Hematopoietic multipotent progenitor cell (in vitro differentiated cells): ENCODE measurements around the gene PPFIA2. TPM values are rescaled to one million over a fixed set of nuclear protein-coding genes. Genes with fewer than 3 reads are reported as not detected.
A peak's percentile ranks its signal among the peaks of the same experiment; 100 is the strongest.

Experiments used
- DNase-seq, 3 donors: peaks; one replicate each; pipeline ENCODE4 v3.0.0-alpha.2; 2011 to 2015; ENCODE audit warnings: low read depth in 2 of 3, low spot score in 2 of 3
- total RNA-seq: library from RNA; depleted of rRNA; stranded (reverse); fragments of >200 nt; gene quantifications from one replicate; pipeline ENCODE4 v1.2.3, GENCODE V29; 2012

The PPFIA2 gene
- total RNA-seq, 1 donor, result not detected

- DNase-seq, result no peak
These were observed 464.6 kb downstream of the PPFIA2 start for GRCh38 chr12:81294325-81295190.

- DNase-seq, result no peak
These were observed 470.5 kb downstream of the PPFIA2 start for GRCh38 chr12:81288651-81289050.

- no peak for DNase-seq
These were observed 475.0 kb downstream of the PPFIA2 start for GRCh38 chr12:81284137-81284536.

GRCh38 chr12:81274637-81275529, 484.3 kb downstream of the PPFIA2 start:
- DNase-seq, result no peak

GRCh38 chr12:81270385-81270784, 488.8 kb downstream of the PPFIA2 start:
- no peak for DNase-seq

GRCh38 chr12:81263072-81263471, 496.1 kb downstream of the PPFIA2 start:
- DNase-seq, result no peak

GRCh38 chr12:81261508-81262207, 497.5 kb downstream of the PPFIA2 start:
- DNase-seq, result no peak

- DNase-seq, result no peak
These were observed 499.8 kb downstream of the PPFIA2 start for GRCh38 chr12:81259360-81259759.

GRCh38 chr12:81257947-81258551, 501.1 kb downstream of the PPFIA2 start:
- DNase-seq, result peak in 2 of 3 donors; percentile 15 to 36

- no peak for DNase-seq
These were observed 503.2 kb downstream of the PPFIA2 start for GRCh38 chr12:81255947-81256346.

GRCh38 chr12:81255456-81255855, 503.7 kb downstream of the PPFIA2 start:
- no peak for DNase-seq

- no peak for DNase-seq
These were observed 505.8 kb downstream of the PPFIA2 start for GRCh38 chr12:81253360-81253759.

- no peak for DNase-seq
These were observed 506.9 kb downstream of the PPFIA2 start for GRCh38 chr12:81252228-81252627.

- no peak for DNase-seq
These were observed 509.2 kb downstream of the PPFIA2 start for GRCh38 chr12:81249976-81250375.

- no peak for DNase-seq
These were observed 513.1 kb downstream of the PPFIA2 start for GRCh38 chr12:81245907-81246570.

- no peak for DNase-seq
These were observed 513.7 kb downstream of the PPFIA2 start for GRCh38 chr12:81245458-81245857.

- DNase-seq, result no peak
These were observed 527.4 kb downstream of the PPFIA2 start for GRCh38 chr12:81231574-81232368.

GRCh38 chr12:81229759-81230158, 529.4 kb downstream of the PPFIA2 start:
- DNase-seq, result no peak

- DNase-seq, result no peak
These were observed 534.5 kb downstream of the PPFIA2 start for GRCh38 chr12:81224626-81225025.
